ENCODE data around the gene KDM2B.

- no peak for TF ChIP-seq CTCF (IDR thresholded peaks at IDR 0.05)
- no peak for TF ChIP-seq POLR2AphosphoS5 (IDR thresholded peaks at IDR 0.05; ENCODE audit: insufficient read depth in 1 of 2, low read depth in 1 of 2)
- TF ChIP-seq POLR2A (IDR thresholded peaks at IDR 0.05) = no peak
Observed at GRCh38 chr12:121440768-121441167, 140.1 kb downstream of the KDM2B start.

Measured in vagina (tissue), 2 donors.